ENCODE measurements around the gene PSMC6.

PSMC6 gene

DNA sequence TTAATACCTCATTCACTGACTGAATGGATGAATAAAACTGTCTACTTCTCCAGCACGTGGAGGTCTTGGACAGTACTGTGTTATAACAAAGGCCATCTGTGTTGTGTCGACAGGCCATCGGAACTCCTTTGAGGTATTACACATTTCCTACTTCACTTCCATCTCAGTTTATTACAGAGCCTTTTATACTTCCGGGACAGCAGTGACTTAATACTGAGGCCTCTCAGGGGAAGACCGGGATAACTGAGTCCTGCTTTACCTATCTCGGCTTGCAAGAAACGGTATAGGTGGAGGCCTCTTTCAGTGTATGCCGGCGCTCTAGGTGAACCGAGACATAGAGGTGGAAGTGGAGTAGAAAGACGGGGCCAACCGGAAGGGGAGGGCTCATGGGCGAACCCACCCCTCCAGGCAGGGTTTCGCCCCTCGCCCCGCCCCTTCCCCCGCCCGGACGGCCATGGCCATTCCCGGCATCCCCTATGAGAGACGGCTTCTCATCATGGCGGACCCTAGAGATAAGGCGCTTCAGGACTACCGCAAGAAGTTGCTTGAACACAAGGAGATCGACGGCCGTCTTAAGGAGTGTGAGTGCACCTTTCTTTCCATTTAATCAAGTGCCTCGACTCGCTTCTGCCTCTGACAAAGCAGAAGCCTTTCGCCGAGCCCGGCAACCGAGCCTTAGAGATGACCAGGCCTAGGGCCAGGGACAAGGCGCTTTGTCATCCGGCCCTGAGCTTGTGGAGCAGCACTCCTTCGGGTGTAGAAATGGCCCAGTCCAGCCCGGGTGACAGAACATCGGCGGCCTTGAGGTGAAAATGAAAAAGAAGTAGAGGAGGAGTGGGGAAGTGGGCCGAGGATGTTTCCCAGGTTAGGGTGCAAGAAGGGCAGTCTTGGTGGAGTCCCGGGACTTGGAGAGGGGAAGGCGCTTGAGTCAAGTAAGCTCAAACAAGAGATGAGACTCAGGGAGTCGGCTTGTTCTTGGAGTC, at the start of gene PSMC6:
TSS of gene PSMC6 (plus strand) at position 477 of the 983 bp plus-strand sequence. CDS start at position 497, 20 bp downstream.
- peak; percentile 96 for DNase-seq

DNA sequence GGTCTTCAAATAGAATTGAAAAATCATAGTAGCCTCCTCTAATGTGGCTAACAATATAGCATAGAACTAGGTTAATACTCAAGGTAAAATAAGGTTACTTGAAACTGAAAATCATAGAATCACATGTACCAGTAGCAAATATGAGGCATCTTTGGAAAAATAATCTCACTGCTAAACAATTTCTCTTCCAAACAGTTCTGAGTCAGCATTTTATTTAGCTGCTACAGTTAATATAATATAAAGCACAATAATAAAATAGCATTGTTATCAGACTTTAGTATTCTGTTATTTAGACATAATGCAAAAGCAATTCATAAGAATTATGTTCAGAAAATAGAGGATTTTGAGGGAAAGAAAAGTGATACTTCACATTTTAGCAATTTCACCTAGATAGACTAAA, 46.7 kb upstream of the PSMC6 start:
- DNase-seq, result no peak

DNA sequence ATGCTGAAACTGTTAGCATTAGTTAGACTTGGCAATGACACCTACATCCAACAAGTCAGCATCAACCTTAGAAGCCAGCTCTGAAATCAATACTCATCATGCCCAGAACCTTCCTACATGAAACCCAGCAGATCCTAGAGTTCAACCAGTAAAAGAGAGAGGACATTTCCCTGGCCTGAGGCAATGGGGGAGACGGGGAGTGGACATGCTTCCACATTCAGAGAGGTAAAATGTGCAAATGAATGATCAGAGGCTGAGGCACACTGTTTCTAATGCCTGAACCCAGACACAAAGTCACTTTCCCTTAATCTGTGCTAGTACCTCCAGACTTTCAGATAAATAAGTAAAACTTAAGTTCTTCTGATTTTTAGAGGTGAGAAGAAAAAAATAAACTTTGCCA, 46.2 kb upstream of the PSMC6 start:
- DNase-seq, result no peak

DNA sequence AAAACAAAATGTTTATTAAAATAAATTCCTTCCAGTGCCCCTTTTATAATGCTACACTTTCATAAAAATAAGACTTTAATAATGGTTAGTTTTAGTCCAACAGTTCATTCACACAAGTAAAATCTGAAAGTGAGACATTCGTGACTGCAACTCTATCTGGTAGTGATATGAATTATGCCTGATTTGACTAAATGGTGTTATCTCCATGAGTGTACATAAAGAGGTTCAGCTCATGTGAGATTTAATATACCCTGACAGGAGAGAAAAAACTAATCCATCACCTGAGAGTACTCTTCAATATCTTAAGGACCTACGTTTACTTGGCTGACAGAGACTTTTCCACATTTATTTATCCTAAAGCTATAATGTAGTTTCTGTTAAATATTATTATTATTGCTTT, 45.7 kb upstream of the PSMC6 start:
- DNase-seq, result no peak

DNA sequence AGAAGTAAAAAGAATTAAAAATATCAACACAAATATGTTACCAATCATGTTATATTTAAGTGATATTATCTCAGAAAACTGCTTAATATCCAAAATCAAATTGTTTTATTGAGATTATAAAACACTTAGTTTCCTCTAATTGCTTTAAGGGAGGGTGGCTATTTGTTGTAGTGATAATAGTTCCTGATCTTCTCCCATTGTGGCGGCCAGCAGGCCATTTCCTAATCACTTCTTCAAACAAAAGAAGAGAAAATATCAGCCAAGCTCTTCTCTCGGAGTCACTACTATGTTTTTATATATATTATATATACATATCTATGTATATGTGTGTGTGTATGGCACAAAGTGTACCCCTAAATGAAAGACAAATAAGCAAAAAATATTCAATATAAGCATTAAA, 43.1 kb upstream of the PSMC6 start:
- DNase-seq, result no peak

DNA sequence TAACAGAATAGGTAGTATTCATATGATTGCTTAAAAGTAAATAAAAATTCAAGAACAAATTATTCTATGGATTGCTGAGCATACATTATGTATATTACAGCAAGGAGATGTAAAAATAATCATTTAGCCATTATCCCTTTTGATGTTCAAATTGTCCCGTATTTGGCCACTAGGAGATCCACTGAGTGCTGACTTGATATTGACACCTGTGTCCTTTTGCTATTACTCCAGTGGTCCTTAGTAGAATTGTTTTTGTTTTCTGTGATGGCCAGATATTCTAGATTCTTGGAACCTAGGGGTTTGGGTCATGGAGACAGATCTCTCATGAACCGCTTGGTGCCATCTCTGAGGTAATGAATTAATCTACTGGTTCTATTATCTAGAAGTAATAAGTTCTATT, 28.4 kb upstream of the PSMC6 start:
- no peak for DNase-seq

DNA sequence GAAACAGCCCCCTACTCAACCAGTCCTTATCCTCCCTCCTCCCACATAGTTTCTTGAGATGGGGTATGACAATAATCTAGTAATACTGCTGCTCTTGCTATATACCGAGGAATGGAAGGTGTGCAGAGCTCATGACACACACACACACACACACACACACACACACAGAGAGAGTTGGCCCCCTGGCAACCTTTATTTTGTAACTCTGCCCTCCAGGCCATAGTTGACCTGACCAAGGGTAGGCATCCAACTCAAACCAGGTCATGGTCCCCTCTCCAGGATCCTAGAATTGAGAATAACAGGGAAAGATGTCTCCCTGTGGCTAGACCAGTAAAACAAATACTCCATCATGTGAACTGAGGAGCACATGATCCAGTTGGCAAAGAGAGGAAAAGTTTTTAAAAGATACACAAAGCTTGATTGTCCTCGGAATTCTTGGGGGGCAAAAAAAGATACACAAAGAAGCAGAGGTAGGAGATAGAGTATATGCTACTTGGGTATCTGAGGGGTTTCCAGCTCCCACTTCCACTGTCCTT, 22.9 kb upstream of the PSMC6 start:
- no peak for DNase-seq

DNA sequence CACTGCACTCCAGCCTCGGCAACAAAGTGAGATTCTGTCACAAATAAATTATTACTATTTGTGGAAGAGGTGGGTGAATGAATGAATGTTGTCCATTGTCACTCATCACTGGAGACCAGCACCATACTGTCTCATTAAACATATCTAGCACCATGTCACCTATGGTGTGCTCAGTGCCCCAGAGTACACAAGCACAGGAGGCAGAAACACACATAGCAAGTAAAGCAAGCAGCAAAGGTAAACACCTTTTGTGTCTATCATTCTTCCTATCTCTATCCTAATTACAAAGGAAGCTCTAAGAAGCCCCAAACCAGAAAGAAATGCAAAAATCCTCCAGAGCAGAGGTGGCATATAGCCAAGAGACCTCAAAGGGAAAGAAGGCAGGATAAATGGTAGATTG, 20.8 kb upstream of the PSMC6 start:
- DNase-seq, result no peak

DNA sequence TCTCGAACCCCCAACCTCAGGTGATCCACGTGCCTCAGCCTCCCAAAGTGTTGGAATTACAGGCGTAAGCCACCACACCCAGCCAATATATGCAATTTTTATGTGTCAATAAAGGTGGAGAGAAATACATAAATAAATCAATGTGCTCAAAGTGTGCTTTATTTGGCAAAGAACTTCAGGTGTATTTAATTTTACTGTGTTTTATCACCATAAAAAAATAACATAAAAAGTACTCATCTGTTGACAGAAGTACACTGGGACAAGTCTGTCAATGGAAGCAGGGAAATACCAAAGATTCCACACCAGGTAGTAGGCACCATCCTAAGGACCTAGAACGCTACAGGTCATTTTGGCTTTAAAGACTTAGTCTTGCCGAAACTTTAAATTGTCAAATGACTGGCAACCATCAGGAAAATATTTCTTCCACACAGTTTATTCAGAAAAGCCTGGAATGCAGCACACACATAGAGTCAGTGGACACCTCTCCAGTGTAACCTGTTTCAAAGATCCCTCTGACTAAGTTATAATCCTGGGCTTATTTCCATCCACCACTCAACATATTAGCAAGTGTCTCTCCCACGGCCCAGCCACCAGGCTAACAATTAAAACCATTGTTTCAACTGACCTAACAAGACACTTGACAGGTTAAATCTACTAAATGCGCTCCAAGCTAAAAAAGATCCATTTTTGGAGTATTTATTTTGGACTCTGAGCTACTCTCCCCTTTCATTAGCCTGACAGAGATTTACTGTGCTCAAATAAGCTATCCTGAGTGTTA, 15.8 kb upstream of the PSMC6 start:
- no peak for DNase-seq

DNA sequence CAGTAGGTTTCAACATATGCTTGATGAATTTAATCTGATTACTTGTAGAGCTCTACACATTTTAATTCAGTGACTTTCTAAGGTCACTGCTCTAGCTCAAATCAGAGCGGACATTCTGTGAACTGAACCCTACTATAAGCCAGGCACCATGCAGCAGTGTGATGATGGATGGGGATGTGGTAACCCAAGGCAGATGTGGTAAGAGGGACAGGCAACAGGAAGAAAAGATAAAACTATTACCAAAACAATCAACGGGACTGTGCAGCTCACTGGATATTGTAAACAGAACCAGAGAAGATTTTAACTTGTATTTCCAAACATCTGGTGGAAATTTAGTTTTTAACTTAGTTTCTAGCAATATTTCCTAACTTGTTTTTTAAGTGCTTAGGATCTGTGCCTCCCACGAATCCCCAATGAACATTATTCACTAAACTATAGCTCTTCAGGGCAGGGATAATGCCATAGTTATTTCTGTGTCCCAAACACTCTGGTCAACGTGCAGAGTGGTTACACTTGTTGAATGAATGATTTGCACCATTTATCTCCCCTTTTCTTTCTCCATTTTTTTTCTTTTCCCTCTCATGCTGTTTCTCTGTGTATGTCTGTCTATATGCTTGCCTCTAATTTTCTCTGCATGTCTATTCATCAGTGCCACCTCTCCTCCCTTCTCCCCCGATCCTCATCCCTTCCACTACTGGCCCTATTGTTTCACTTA, 14.6 kb upstream of the PSMC6 start:
- DNase-seq, result no peak

DNA sequence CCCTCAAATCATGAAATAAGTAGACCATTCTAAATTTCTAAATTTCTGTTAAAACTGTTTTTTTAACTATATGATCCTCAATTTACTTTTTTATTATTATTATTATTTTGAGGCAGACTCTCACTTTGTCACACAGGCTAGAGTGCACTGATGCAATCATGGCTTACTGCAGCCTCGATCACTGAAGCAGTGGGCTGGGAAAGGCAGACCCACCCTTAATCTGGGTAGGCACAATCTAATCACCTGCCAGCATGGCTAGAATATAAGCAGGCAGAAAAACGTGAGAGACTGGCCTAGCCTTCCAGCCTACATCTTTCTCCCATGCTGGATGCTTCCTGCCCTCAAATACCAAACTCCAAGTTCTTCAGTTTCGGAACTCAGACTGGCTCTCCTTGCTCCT, 14.0 kb upstream of the PSMC6 start:
- no peak for DNase-seq

DNA sequence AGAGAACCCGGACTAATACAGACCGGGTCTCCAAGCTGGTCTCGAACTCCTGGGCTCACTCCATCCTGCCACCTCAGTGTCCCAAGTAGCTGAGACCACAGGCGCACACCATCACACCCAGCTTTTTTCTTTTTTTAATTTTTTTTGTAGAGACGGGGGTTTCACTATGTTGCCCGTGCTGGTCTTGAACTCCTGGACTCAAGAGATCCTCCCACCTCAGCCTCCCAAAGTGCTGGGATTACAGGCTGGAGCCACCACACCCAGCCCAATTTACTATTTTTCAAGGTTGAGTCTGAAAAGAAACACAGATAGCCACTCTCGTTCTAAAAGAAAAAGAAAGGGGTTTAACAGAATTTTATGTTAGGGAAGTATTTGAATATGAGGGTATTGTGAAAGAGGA, 13.5 kb upstream of the PSMC6 start:
- no peak for DNase-seq

DNA sequence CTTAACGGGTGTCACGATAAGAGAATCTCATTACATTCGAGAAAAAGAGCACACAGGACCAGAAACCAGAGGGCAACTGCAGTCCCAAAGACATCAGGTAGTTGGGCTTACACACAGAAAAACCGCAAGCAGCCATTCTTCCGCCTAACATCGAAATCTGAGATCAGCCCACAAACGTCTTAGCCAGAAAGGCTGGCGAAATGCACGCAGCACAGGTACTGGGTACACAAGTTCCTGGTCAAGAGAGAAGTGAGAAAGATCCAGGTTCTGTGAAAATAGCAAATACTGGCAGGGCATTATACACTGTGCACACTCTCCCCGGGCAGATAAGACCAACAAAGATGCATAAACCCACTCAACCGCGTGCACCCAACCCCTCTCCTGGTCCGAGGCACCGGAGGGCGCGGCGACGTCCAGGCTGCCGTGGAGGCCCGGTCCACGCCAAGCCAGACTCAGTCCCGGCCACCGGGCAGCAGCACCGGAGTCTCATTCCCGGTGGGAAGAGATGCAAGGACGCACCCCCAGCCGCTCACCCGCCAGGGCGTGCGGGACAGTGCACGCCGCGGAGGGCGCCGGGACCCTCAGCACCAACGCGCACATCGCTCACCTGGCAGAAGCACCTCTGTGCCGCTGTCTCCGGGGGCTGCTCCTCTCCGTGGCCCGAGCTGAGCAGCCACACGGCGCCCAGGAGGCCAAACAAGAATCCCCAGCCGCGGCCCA, 12.1 kb upstream of the PSMC6 start:
- DNase-seq, result peak; percentile 45

DNA sequence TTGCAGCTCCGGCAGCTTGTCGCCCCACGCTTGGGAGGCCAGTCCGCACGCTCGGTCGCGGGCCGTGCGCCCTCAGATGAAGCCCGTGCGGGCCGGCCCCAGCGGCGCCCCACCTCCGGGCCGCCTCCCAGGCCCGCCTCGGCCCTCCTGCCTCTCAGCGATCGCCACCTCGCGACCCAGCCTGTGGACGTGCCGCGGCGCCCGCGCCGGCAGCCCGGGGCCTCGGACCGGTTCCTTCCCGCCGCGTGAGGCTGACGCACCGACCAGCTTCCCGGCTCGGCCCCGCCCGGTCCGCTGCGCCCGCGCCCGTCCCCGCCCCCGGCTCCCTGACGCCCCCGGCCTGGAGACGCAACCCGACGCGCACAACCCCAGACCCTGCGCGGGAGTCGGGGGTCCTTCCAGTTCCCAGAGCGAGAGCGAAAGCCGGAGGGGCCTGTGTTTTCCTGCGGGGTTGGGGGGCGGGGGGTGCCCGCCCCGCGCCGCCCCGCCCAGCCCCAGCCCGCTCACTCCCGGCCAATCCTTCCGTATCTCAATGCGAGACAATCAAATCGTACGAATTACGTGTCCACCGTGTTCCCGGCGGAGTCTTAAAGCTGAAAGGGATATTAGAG, 11.4 kb upstream of the PSMC6 start, which contains the start of gene ERO1A:
TSS of gene ERO1A (minus strand) at position 78 of the 611 bp plus-strand sequence. CDS start at position 1, 77 bp downstream.
- peak; percentile 85 for DNase-seq

DNA sequence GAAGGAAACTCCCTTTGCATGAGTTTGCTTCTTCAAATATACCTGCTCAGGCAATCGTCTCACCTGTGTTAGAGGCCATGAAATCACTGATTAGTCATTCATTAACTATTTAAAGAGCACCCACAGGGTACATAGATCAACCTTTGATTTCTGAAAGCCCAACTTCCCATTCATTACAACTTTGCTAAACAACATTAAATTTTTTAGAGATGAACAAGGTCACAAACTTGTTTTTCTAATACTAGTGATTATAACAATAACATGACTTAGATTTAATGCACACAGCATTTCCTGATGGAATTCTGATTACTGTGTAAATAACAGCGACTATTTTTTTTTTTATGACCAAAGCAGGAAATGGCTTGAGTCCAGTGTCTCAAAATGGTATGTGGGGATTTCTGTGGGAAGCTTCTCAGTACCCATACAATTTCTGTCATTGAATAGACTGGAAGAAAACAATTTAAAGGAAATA, 6.3 kb upstream of the PSMC6 start:
- DNase-seq, result no peak

DNA sequence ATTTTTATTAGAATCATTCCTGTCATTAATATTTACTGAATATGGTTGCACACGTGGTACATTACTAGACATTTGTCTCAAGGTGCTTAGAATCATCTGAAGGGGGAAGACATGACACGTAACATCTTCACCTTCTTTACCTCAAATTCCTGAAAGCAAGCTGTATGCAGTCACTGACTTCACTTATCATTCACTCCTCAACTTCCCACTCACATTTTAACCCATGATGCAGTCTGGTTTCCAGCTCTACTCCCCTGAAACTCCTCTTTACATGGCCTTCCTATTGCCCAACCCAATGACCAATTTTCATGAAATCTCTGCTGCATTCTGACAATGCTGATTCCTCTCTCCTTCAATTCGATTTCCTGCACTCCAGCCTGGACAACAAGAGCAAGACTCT, 5.8 kb upstream of the PSMC6 start:
- no peak for DNase-seq

DNA sequence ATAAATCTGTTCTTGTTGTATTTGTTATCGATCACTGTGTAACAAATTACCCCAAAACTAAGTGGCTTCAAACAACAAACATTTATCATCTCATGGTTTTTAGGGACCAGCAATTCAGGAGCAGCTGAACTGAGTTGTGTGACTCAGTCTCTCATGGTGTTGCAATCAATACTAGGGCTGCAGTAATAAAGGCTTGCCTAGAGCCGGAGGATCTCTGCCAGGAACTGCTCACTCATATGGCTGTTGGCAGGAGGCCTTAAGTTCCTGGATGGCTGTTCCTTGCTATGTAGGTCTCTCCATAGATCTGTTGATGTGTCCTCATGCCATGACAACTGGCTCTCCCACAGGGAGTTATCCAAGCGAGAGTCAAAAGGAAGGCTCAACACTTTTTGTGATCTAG, 3.8 kb upstream of the PSMC6 start:
- DNase-seq, result no peak

DNA sequence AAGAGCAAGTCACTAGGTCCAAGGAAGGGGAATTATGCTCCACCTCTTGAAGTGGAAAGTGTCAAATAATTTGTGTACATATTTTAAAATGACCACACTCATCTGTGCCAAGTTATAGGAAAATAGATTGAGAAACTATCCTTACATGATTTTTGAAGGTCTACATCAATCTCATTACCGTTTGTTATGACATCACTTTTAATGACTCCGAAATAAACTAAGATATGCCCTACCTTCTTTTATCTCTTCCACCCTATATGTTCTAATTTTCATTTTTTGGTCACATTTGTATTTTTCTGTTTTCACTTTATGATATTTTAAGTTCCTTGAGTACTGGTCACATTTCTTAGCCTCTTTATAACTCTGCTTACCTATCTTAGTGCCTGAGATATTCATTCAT, 3.3 kb upstream of the PSMC6 start:
- DNase-seq, result no peak

DNA sequence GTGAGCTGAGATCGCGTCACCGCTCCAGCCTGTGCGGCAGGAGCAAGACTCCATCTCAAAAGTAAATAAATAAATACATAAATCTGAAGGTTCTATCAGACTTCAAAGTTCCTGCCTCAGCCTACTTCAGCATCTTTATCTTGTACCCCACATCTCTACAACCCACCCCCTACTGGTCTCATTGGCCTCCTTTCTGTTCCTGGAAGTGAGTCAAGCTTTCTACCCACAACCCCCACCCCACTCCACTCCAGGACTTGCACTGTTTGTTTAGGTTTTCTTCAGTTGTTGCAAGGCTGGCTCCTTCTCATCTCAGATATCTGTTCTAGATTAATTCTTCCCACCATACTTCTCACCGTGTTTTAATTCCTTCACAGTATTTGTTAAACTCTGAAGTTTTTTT, 714 bp upstream of the PSMC6 start:
- peak; percentile 56 for DNase-seq

DNA sequence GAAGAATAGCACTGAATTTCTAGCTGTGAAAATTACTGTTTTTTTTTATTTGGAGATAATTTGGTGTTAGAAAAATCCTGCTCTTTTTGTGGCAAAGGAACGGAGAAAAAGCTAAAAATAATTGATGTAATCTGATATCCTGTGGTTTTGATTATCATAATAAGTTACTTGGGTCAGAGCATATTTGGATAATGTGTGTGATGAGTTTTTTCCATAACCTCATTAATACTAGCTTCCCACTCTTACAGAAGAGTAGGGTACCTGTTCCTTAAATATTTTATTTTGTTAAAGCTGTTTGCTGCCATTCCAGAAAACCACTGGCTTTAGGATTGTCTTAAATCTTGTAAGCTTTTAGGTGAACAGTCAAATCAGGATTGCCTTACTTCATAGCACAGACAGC, 4.7 kb downstream of the PSMC6 start:
- DNase-seq, result no peak

DNA sequence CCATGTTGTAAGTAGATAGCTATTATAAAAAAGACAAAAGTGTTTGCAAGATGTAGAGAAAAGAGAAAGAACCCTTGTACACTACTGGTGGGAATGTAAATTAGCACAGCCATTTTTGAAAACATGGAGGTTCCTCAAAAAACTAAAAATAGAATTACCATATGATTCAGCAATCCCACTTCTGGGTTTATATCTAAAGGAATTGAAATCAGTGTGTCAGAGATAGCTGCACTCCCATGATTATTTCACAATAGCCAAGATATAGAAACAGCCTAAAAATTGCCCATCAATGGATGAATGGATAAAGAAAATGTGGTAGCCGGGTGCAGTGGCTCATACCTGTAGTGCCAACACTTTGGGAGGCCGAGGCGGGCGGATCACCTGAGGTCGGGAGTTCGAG, 9.2 kb downstream of the PSMC6 start:
- DNase-seq, result no peak

All from NCI-H1092 treated with DMSO at 0.1 percent for 48 hours (cell line).